GM18870 (cell line): ENCODE data around the gene TENT5C.
"Not testable (repeated sequence)": the region's sequence is repeated elsewhere in the genome, so short reads cannot be mapped to it uniquely, and the experiment has no call there.

Source experiments
- ATAC-seq: cut with Tn5 transposase; IDR thresholded peaks from one replicate; pipeline ENCODE4 v1.9.1; 2021; ENCODE audit warnings: moderate library complexity; ENCODE audit not compliant: unreplicated experiment

The TENT5C gene

GRCh38 chr1:117605774-117606648, at the start of gene TENT5C:
TENT5C (plus strand) TSS chr1:117606048; CDS start chr1:117622869, 16,821 bp downstream.
- peak; percentile 80 for ATAC-seq

GRCh38 chr1:117556341-117556740, 49.5 kb upstream of the TENT5C start:
- no peak for ATAC-seq

GRCh38 chr1:117556976-117557375, 48.9 kb upstream of the TENT5C start:
- ATAC-seq = no peak

- ATAC-seq = not testable (repeated sequence)
Measured at GRCh38 chr1:117558451-117558850, 47.4 kb upstream of the TENT5C start.

GRCh38 chr1:117559139-117559538, 46.7 kb upstream of the TENT5C start:
- ATAC-seq = no peak

GRCh38 chr1:117559985-117560384, 45.9 kb upstream of the TENT5C start:
- no peak for ATAC-seq

- no peak for ATAC-seq
Measured at GRCh38 chr1:117561071-117561470, 44.8 kb upstream of the TENT5C start.

- ATAC-seq = no peak
Measured at GRCh38 chr1:117561551-117561950, 44.3 kb upstream of the TENT5C start.

- no peak for ATAC-seq
Measured at GRCh38 chr1:117562581-117563491, 43.0 kb upstream of the TENT5C start.

- ATAC-seq = no peak
Measured at GRCh38 chr1:117563492-117563875, 42.4 kb upstream of the TENT5C start.

GRCh38 chr1:117564227-117565075, 41.4 kb upstream of the TENT5C start:
- no peak for ATAC-seq

GRCh38 chr1:117565076-117565556, 40.7 kb upstream of the TENT5C start:
- no peak for ATAC-seq

- ATAC-seq = no peak
Measured at GRCh38 chr1:117565745-117566455, 39.9 kb upstream of the TENT5C start.

GRCh38 chr1:117566556-117566955, 39.3 kb upstream of the TENT5C start:
- no peak for ATAC-seq

GRCh38 chr1:117567435-117567834, 38.4 kb upstream of the TENT5C start:
- no peak for ATAC-seq

- no peak for ATAC-seq
Measured at GRCh38 chr1:117567976-117568375, 37.9 kb upstream of the TENT5C start.

GRCh38 chr1:117568999-117569398, 36.8 kb upstream of the TENT5C start:
- no peak for ATAC-seq

- no peak for ATAC-seq
Measured at GRCh38 chr1:117569856-117570255, 36.0 kb upstream of the TENT5C start.

GRCh38 chr1:117570988-117571409, 34.8 kb upstream of the TENT5C start:
- ATAC-seq = no peak

GRCh38 chr1:117571496-117571895, 34.4 kb upstream of the TENT5C start:
- ATAC-seq = no peak
